Measurements from ENCODE around the gene EP400. TPM values are rescaled to one million over a fixed set of nuclear protein-coding genes. Genes with fewer than 3 reads are reported as not detected.

Gene EP400
- polyA plus RNA-seq, 4 donors: 8.6 to 28.9 (median 12.8) TPM

DNA sequence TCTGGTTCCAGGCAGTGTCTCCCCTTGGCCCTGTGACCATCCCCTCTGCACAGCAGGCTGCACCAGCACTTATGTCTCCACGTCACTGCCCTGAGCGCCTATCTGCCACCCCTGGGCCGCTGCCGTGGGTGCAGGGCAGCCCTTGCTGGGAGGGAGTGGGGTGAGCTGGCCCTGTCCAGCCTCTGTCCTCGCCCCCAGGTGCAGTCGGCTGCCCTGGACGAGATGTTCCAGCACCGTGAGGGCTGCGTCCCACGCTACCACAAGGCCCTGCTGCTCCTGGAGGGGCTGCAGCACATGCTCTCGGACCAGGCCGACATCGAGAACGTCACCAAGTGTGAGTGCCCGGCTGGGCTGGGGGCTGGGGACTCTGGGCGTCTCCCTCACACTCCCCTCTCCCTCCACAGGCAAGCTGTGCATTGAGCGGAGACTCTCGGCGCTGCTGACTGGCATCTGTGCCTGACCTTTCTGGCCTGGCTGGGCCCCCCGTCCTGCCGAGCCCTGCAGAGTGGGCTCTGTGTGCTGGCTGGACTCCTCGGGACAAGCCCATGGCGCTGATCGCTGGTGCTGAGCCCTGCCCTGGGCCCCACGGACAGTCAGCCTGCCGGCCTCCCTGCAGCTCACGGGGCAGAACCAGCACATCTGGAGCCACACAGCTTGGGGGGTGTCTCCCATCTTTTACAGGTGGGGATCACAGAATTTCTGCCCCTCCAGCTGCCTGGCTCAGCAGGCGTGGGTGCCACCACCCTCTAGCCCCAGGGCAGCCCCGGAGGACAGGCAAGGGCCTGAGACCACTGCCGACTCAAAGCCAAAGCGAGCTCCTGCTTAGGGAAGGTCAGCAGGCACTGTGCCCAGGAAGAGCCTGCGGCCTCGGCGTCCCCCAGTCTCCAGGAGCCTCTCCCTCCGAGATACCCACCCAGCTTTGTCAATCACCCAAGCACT, 28.6 kb upstream of the EP400 start:
- no peaks in the 10 kb centered on the region for H3K27me3 ChIP-seq (ENCODE audit: control insufficient read depth in 3 of 3, insufficient read depth in 3 of 3, low read length in 3 of 3)
- DNase-seq: no peak
- FAIRE-seq: no peak

DNA sequence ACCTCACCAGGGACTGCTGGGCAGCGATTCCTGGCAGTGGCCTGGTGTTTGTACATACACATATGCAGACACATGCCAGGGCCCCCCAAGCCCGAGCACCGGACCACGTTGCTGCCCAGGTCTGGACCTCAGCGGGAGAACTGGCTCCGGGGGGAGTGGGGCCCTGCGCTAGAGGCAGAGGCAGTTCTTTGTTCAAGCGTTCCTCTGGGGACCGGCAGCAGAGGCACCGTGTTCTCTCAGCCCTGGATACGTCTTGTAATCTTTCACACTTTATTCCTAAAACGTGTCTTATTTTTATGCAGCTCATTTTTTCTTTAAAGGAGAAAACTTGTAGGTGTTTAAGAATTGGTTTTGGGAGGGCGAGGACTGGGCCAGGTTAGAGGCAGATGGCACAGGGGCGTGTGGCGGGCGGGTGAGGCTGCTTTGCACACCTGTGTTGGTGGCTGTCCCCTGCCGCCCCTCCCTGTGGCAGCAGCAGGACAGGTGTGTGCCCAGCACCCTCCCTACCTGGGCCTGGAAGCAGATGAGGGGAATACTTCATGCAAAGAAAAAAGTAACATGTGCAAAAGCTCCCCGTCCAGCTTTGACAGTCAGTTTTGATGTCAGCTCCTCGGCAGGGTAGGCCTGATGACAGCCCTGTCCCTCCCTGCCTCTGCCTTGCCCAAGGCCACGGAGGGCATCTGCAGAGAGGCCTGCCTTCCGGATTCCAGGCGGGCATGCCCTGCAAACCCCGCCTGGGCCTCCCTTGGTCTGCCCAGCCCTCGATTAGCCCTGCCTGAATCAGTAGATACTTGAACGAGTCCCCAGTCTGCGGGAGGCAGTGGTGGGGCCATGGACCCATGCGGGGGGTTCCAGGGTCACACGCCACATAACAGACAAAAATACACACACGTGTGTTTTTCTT, 27.6 kb upstream of the EP400 start:
- Histone ChIP-seq H3K27ac (ENCODE audit: low read depth in 1 of 3, low read length in 2 of 3) (no peak overlapping the region), H3K4me1 (ENCODE audit: control insufficient read depth in 3 of 3, insufficient read depth in 2 of 3, low read depth in 1 of 3, low read length in 2 of 3) (no peaks in the 10 kb centered on the region), H3K4me3 (ENCODE audit: low read depth in 1 of 3, low read length in 3 of 3) (no peak overlapping the region), H3K27me3 (ENCODE audit: control insufficient read depth in 3 of 3, insufficient read depth in 3 of 3, low read length in 3 of 3) (no peaks in the 10 kb centered on the region), H3K9me3 (ENCODE audit: control insufficient read depth in 2 of 2, insufficient read depth in 1 of 2, low read depth in 1 of 2, low read length in 1 of 2) (peaks cover 0 to 2% of the 10 kb centered on the region in 2 donors), H3K36me3 (ENCODE audit: control insufficient read depth in 3 of 3, insufficient read depth in 2 of 3, low read depth in 1 of 3, low read length in 3 of 3) (peaks cover 0 to 54% (median 0%) of the 10 kb centered on the region in 3 donors)
- DNase-seq (no peak), FAIRE-seq (no peak)
- WGBS, 3 donors: 79 to 81% (median 80%) methylated on average over 28 to 29 of the region's 29 CpGs

More for the DNA sequence above, 28.6 kb upstream of the EP400 start:
- H3K27ac ChIP-seq (ENCODE audit: low read depth in 1 of 3, low read length in 2 of 3): no peak overlapping the region
- H3K9me3 ChIP-seq (ENCODE audit: control insufficient read depth in 2 of 2, insufficient read depth in 1 of 2, low read depth in 1 of 2, low read length in 1 of 2): no peaks in the 10 kb centered on the region
- WGBS, 3 donors: 92 to 94% (median 94%) methylated on average over 28 to 35 of the region's 35 CpGs
- H3K4me1 ChIP-seq (ENCODE audit: control insufficient read depth in 3 of 3, insufficient read depth in 2 of 3, low read depth in 1 of 3, low read length in 2 of 3): no peaks in the 10 kb centered on the region
- H3K36me3 ChIP-seq (ENCODE audit: control insufficient read depth in 3 of 3, insufficient read depth in 2 of 3, low read depth in 1 of 3, low read length in 3 of 3): peaks cover 4 to 60% (median 5%) of the 10 kb centered on the region in 3 donors
- H3K4me3 ChIP-seq (ENCODE audit: low read depth in 1 of 3, low read length in 3 of 3): no peak overlapping the region

DNA sequence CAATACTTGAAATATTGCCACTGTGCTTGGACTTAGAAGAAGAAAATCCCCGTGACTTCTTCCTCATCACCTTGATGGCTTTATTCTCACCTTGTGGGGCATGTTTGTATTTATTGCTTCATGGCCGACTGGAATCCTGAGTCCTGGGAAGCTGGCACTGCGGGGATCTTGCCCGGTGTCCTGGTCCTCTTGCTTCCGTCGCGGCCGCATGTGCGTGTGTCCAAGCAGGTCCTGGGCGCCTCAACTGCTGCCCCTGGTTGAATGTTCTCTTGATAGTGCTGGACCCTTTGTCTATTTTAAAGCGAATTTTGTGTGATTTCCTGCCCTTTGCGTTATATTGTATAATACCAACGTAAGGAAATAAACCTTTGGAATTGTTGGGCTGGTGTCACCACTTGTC, 27.0 kb upstream of the EP400 start:
- FAIRE-seq (no peak), DNase-seq (no peak)
- H3K9me3 ChIP-seq (ENCODE audit: control insufficient read depth in 2 of 2, insufficient read depth in 1 of 2, low read depth in 1 of 2, low read length in 1 of 2): peaks cover 0 to 4% of the 10 kb centered on the region in 2 donors
- H3K27me3 ChIP-seq (ENCODE audit: control insufficient read depth in 3 of 3, insufficient read depth in 3 of 3, low read length in 3 of 3): no peaks in the 10 kb centered on the region
- peaks cover 0 to 47% (median 0%) of the 10 kb centered on the region in 3 donors for H3K36me3 ChIP-seq (ENCODE audit: control insufficient read depth in 3 of 3, insufficient read depth in 2 of 3, low read depth in 1 of 3, low read length in 3 of 3)
- no peaks in the 10 kb centered on the region for H3K4me1 ChIP-seq (ENCODE audit: control insufficient read depth in 3 of 3, insufficient read depth in 2 of 3, low read depth in 1 of 3, low read length in 2 of 3)
- WGBS, 3 donors: 88 to 91% (median 90%) methylated on average over 13 of the region's 13 CpGs
- H3K4me3 ChIP-seq (ENCODE audit: low read depth in 1 of 3, low read length in 3 of 3): no peak overlapping the region
- H3K27ac ChIP-seq (ENCODE audit: low read depth in 1 of 3, low read length in 2 of 3): peak overlapping the region in 1 of 3 donors; percentile 57

DNA sequence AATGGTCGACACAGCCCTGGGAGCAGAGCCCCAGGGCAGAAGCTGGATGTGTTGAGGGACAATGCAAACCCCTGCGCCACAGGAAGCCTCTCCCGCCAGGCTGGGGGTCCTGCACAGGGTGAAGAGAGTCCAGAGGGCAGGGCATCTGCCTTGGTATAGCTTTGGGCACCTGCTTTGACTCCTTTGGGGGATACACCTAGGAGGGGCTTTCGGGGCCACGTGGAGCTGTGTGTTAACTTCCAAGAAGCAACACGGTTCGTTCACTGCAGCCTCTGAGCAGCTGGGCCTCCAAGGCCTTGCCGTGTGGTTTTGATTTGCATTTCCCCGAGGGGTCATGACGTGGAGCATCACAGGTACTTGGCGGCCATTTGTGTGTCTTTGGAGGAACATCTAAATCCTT, 26.5 kb upstream of the EP400 start:
- Histone ChIP-seq H3K27ac (ENCODE audit: low read depth in 1 of 3, low read length in 2 of 3) (peak overlapping the region in 1 of 3 donors; percentile 57), H3K9me3 (ENCODE audit: control insufficient read depth in 2 of 2, insufficient read depth in 1 of 2, low read depth in 1 of 2, low read length in 1 of 2) (peaks cover 0 to 4% of the 10 kb centered on the region in 2 donors)

DNA sequence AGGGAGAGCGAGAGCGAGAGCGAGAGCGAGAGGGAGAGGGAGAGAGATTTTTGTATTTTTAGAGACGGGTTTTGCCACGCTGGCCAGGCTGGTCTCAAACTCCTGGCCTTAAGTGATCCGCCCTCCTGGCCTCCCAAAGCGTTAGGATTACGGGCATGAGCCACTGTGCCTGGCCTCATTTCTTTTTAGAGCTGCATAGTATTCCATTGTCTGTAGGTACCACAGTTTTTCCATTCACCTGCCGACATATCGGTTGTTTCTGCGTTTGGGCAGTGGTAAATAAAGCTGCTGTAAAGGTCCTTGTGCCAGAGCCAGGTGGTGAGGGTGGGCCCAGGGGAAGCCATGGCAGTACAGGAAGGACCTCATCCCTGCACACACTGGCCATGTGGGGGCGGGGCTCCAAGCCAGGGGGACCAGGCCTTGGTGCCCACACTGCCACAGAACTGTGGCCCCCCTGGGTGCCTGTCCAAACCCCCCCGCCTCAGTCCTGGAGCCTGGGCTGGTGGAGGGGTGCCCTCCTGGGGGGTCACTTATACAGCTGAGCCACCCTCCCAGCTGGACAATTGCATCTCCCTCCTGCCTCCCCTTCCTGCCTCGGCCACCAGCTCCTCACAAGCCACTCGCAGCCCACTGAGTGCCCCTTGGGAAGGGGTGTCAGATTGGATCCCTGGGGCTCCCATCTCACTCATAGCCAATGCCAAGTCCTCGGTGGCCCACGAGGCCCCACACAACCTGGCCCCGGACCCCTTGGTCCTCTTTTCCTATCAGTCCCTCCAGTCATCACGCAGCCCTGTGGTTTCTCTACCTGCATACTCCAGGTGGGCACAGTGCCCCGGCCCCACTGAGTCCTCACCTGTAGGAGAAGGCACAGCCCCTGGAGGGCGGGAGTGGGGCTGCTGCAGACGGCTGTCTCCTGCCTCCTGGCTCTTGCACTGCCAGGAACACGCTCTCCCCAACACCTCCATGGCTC, 22.3 kb upstream of the EP400 start:
- no peaks in the 10 kb centered on the region for H3K27me3 ChIP-seq (ENCODE audit: control insufficient read depth in 3 of 3, insufficient read depth in 3 of 3, low read length in 3 of 3)
- H3K4me1 ChIP-seq (ENCODE audit: control insufficient read depth in 3 of 3, insufficient read depth in 2 of 3, low read depth in 1 of 3, low read length in 2 of 3): peaks cover 0 to 8% (median 2%) of the 10 kb centered on the region in 3 donors
- H3K9me3 ChIP-seq (ENCODE audit: control insufficient read depth in 2 of 2, insufficient read depth in 1 of 2, low read depth in 1 of 2, low read length in 1 of 2): peaks cover 0 to 4% of the 10 kb centered on the region in 2 donors
- 78 to 90% (median 90%) methylated on average over 21 to 23 of the region's 24 CpGs for WGBS, 3 donors
- H3K36me3 ChIP-seq (ENCODE audit: control insufficient read depth in 3 of 3, insufficient read depth in 2 of 3, low read depth in 1 of 3, low read length in 3 of 3): peaks cover 0 to 20% (median 2%) of the 10 kb centered on the region in 3 donors
- no peak overlapping the region for H3K4me3 ChIP-seq (ENCODE audit: low read depth in 1 of 3, low read length in 3 of 3)
- no peak for DNase-seq
- H3K27ac ChIP-seq (ENCODE audit: low read depth in 1 of 3, low read length in 2 of 3): no peak overlapping the region
- no peak for FAIRE-seq

More for the DNA sequence above, 26.5 kb upstream of the EP400 start:
- WGBS, 3 donors: 80 to 84% (median 83%) methylated on average over 11 of the region's 11 CpGs
- peaks cover 0 to 42% (median 0%) of the 10 kb centered on the region in 3 donors for H3K36me3 ChIP-seq (ENCODE audit: control insufficient read depth in 3 of 3, insufficient read depth in 2 of 3, low read depth in 1 of 3, low read length in 3 of 3)
- H3K27me3 ChIP-seq (ENCODE audit: control insufficient read depth in 3 of 3, insufficient read depth in 3 of 3, low read length in 3 of 3): no peaks in the 10 kb centered on the region
- FAIRE-seq (no peak), DNase-seq (no peak)
- H3K4me3 ChIP-seq (ENCODE audit: low read depth in 1 of 3, low read length in 3 of 3): no peak overlapping the region
- H3K4me1 ChIP-seq (ENCODE audit: control insufficient read depth in 3 of 3, insufficient read depth in 2 of 3, low read depth in 1 of 3, low read length in 2 of 3): no peaks in the 10 kb centered on the region

DNA sequence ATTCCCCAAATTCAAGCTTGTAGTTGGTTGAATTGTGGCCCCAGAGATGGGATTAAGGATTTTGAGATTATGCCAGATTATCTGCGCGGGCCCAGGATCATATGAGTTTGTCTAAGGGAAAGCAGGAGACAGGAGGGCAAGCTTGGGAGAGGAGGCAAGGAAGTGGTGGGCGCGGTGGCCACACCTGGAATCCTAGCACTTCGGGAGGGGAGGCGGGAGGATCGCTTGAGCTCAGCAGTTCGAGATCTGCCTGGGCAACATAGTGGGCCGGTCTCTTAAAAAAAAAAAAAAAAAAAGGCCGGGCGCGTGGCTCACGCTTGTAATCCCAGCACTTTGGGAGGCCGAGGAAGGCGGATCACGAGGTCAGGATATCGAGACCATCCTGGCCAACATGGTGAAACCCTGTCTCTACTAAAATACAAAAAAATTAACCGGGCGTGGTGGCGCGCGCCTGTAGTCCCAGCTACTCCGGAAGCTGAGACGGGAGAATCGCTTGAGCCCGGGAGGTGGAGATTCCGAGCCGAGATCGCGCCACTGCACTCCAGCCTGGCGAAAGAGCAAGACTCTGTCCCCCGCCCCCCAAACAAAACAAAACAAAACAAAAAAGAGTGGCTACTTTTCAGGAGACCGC, 21.5 kb upstream of the EP400 start:
- no peak for DNase-seq
- WGBS, 3 donors: 17 to 25% (median 18%) methylated on average over 29 to 33 of the region's 33 CpGs

More for the DNA sequence above, 21.5 kb upstream of the EP400 start:
- no peaks in the 10 kb centered on the region for H3K27me3 ChIP-seq (ENCODE audit: control insufficient read depth in 3 of 3, insufficient read depth in 3 of 3, low read length in 3 of 3)
- H3K4me3 ChIP-seq (ENCODE audit: low read depth in 1 of 3, low read length in 3 of 3): peak overlapping the region; percentile 47 to 91 (median 61)
- peak overlapping the region in 1 of 3 donors; percentile 78 for H3K27ac ChIP-seq (ENCODE audit: low read depth in 1 of 3, low read length in 2 of 3)
- peaks cover 0 to 4% of the 10 kb centered on the region in 2 donors for H3K9me3 ChIP-seq (ENCODE audit: control insufficient read depth in 2 of 2, insufficient read depth in 1 of 2, low read depth in 1 of 2, low read length in 1 of 2)
- H3K4me1 ChIP-seq (ENCODE audit: control insufficient read depth in 3 of 3, insufficient read depth in 2 of 3, low read depth in 1 of 3, low read length in 2 of 3): peaks cover 0 to 8% (median 2%) of the 10 kb centered on the region in 3 donors
- no peak for FAIRE-seq
- peaks cover under 1 to 24% (median 2%) of the 10 kb centered on the region in 3 donors for H3K36me3 ChIP-seq (ENCODE audit: control insufficient read depth in 3 of 3, insufficient read depth in 2 of 3, low read depth in 1 of 3, low read length in 3 of 3)

Measured in small intestine (tissue), 7 donors.